22Rv1 (cell line): ENCODE data around the gene FAM9C.

Experiments used
- H3K27ac ChIP-seq: fragments of 450-650 bp; 2 replicates; pipeline ENCODE4 v1.5.1; 2017
- CTCF ChIP-seq: fragments of 450-650 bp; IDR thresholded peaks from 2 replicates; pipeline ENCODE4 v1.5.1; 2017; ENCODE audit warnings: mild to moderate bottlenecking
- ZFX ChIP-seq: fragments of 450-650 bp; IDR thresholded peaks from 2 replicates; pipeline ENCODE4 v1.6.1; 2017; ENCODE audit warnings: antibody characterized with exemption, borderline replicate concordance

The FAM9C gene

GRCh38 chrX:13009273-13009672 lies 35.1 kb downstream of the FAM9C start:
- no peak for TF ChIP-seq CTCF
- no peak for TF ChIP-seq ZFX
- no peak overlapping the region for H3K27ac ChIP-seq

- H3K27ac ChIP-seq: no peak overlapping the region
- no peak for TF ChIP-seq ZFX
- no peak for TF ChIP-seq CTCF
Measured at GRCh38 chrX:13008851-13009250, 35.6 kb downstream of the FAM9C start.

GRCh38 chrX:13008189-13008533 lies 36.3 kb downstream of the FAM9C start:
- H3K27ac ChIP-seq: no peak overlapping the region
- TF ChIP-seq ZFX (no peak), CTCF (no peak)

- no peak overlapping the region for H3K27ac ChIP-seq
- TF ChIP-seq ZFX: no peak
- TF ChIP-seq CTCF: no peak
Measured at GRCh38 chrX:13007519-13008188, 36.8 kb downstream of the FAM9C start.

GRCh38 chrX:13005661-13006473 lies 38.6 kb downstream of the FAM9C start:
- TF ChIP-seq ZFX (no peak), CTCF (no peak)
- H3K27ac ChIP-seq: no peak overlapping the region

- H3K27ac ChIP-seq: peak overlapping the region; percentile 78
- TF ChIP-seq CTCF: no peak
- TF ChIP-seq ZFX: no peak
Measured at GRCh38 chrX:13001961-13002671, 42.3 kb downstream of the FAM9C start.
